ENCODE results near the gene RAI1. TPM values are rescaled to one million over a fixed set of nuclear protein-coding genes. Genes with fewer than 3 reads are reported as not detected.

RAI1 gene
- total RNA-seq, 2 experiments from 2014 or later, result 25.0 to 25.5 TPM

DNA sequence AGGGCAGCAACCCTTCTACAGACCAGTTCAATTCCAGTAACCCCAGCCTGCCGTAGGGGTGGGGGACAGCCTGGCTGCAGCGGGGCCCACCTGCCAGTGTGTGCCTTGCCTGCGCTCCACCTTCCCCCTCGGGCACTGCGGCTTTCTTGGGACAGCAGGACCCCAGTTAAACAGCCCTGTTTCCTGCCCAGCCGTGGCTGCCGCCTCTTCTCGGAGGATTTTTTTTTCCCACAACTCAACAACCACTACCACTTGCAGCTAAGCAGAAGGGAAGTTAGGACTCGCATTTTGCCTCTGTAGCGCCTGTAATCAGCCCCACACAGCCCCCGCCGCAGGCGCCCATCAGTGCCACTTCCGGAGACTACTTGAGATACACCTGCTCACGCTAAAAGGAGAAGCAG lies 76.1 kb downstream of the RAI1 start:
- POLR2A ChIA-PET, result interaction anchor here (0.9 to 1.9 kb wide), 10 partner anchors 9 to 215 kb away, joined by 3 to 8 read pairs (median 4); partner anchors contain the start of genes DRC3, SREBF1 and TOM1L2
- Mint-ChIP-seq H3K27me3 (no peaks in the 10 kb centered on the region), H3K36me3 (peaks cover 2% of the 10 kb centered on the region), H3K27ac (peak overlapping the region; percentile 94), H3K9me3 (no peaks in the 10 kb centered on the region), H3K4me3 (peak overlapping the region; percentile 80), H3K4me1 (peaks cover 50% of the 10 kb centered on the region)
- ATAC-seq (ENCODE audit: low read depth), result peak; percentile 74
- DNase-seq, result peak; percentile 69

GRCh38 chr17:17757956-17758845 lies 76.9 kb downstream of the RAI1 start:
- Mint-ChIP-seq H3K9me3 (no peaks in the 10 kb centered on the region), H3K4me3 (peak overlapping the region; percentile 80), H3K27me3 (no peaks in the 10 kb centered on the region), H3K27ac (peak overlapping the region; percentile 94), H3K4me1 (peaks cover 47% of the 10 kb centered on the region), H3K36me3 (peaks cover 2% of the 10 kb centered on the region)
- ATAC-seq (ENCODE audit: low read depth) (no peak), DNase-seq (no peak)
- POLR2A ChIA-PET, result interaction anchor here (0.9 to 1.9 kb wide), 8 partner anchors 9 to 214 kb away, joined by 3 to 8 read pairs (median 4); partner anchors contain the start of genes DRC3, SREBF1 and TOM1L2

GRCh38 chr17:17758941-17759563 lies 77.8 kb downstream of the RAI1 start:
- ATAC-seq (ENCODE audit: low read depth), result no peak
- Mint-ChIP-seq H3K4me3 (no peak overlapping the region), H3K27ac (no peak overlapping the region), H3K36me3 (peaks cover 2% of the 10 kb centered on the region), H3K9me3 (no peaks in the 10 kb centered on the region), H3K27me3 (no peaks in the 10 kb centered on the region), H3K4me1 (peaks cover 47% of the 10 kb centered on the region)
- no peak for DNase-seq
- POLR2A ChIA-PET, result interaction anchor here (1.4 kb wide), 1 partner anchor 34 kb away, joined by 4 read pairs; no protein-coding TSS in a partner anchor

DNA sequence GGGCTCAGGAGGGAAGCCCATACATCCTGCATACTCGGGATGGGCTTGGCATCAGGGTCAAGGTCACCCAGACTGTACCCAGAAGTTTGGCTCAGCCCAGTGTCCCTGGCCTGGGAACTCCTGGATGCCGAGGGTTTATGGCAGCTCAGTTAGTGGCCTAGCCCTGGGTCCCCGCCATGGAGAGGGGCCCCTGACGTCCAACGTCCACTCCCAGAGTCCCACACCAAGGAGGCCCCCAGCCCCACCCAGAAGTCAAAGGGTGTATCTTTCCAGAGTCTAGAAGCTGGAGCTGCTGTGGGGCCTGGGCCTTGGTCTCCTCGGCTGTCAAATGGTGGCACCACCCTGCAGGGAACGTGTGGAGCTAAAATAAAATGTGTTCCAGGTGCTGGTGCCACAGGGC lies 79.1 kb downstream of the RAI1 start:
- POLR2A ChIA-PET, result interaction anchor here (1.4 kb wide), 1 partner anchor 20 kb away, joined by 3 read pairs; no protein-coding TSS in a partner anchor
- ATAC-seq (ENCODE audit: low read depth) (no peak), DNase-seq (no peak)
- H3K27me3 Mint-ChIP-seq, result no peaks in the 10 kb centered on the region
- no peak overlapping the region for H3K4me3 Mint-ChIP-seq
- peaks cover 3% of the 10 kb centered on the region for H3K36me3 Mint-ChIP-seq
- no peak overlapping the region for H3K27ac Mint-ChIP-seq
- H3K4me1 Mint-ChIP-seq, result peaks cover 49% of the 10 kb centered on the region
- no peaks in the 10 kb centered on the region for H3K9me3 Mint-ChIP-seq

- no peaks in the 10 kb centered on the region for H3K9me3 Mint-ChIP-seq
- H3K36me3 Mint-ChIP-seq, result peaks cover 3% of the 10 kb centered on the region
- peaks cover 51% of the 10 kb centered on the region for H3K4me1 Mint-ChIP-seq
- H3K27ac Mint-ChIP-seq, result no peak overlapping the region
- no peak overlapping the region for H3K4me3 Mint-ChIP-seq
- ATAC-seq (ENCODE audit: low read depth) (no peak), DNase-seq (no peak)
- POLR2A ChIA-PET, result interaction anchor here (0.6 to 1.4 kb wide), 2 partner anchors 21 to 59 kb away, joined by 3 to 4 read pairs; no protein-coding TSS in a partner anchor
- no peaks in the 10 kb centered on the region for H3K27me3 Mint-ChIP-seq
Observed at GRCh38 chr17:17760872-17761550, 79.8 kb downstream of the RAI1 start.

GRCh38 chr17:17761894-17762743 lies 80.9 kb downstream of the RAI1 start:
- H3K4me1 Mint-ChIP-seq, result peaks cover 51% of the 10 kb centered on the region
- H3K27me3 Mint-ChIP-seq, result no peaks in the 10 kb centered on the region
- POLR2A ChIA-PET, result interaction anchor here (0.9 to 1.0 kb wide), 2 partner anchors 9 to 22 kb away, joined by 3 read pairs; no protein-coding TSS in a partner anchor
- H3K9me3 Mint-ChIP-seq, result no peaks in the 10 kb centered on the region
- H3K36me3 Mint-ChIP-seq, result peaks cover 3% of the 10 kb centered on the region
- no peak overlapping the region for H3K27ac Mint-ChIP-seq
- DNase-seq (no peak), ATAC-seq (ENCODE audit: low read depth) (no peak)
- H3K4me3 Mint-ChIP-seq, result no peak overlapping the region

- Mint-ChIP-seq H3K27me3 (no peaks in the 10 kb centered on the region), H3K36me3 (peaks cover 3% of the 10 kb centered on the region), H3K4me3 (no peak overlapping the region), H3K9me3 (no peaks in the 10 kb centered on the region), H3K4me1 (peaks cover 46% of the 10 kb centered on the region), H3K27ac (no peak overlapping the region)
- POLR2A ChIA-PET, result interaction anchor here (0.7 to 2.0 kb wide), 5 partner anchors 8 to 74 kb away, joined by 3 to 8 read pairs (median 3); no protein-coding TSS in a partner anchor
- ATAC-seq (ENCODE audit: low read depth), result no peak
- no peak for DNase-seq
Observed at GRCh38 chr17:17762744-17763105, 81.5 kb downstream of the RAI1 start.

DNA sequence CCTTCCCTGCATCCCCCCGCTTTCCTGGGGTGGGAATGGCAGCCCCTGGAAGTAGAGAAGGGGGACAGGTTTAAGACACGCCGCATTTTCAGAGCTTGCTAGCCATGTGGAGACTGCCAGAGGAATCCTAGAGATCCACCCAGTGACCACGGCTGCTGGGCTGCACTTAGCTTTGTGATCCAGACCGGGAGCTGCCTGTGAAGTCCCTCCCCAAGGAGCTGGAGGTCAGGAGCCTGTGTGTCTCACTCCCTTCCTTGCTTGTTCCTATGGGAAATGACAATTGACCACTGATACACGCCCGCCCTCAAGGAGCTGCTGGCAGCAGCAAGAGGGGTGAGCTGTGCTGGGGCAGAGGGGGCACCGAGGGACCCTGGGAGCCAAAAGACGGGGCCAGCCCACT lies 81.9 kb downstream of the RAI1 start:
- H3K36me3 Mint-ChIP-seq, result peaks cover 3% of the 10 kb centered on the region
- DNase-seq, result no peak
- H3K27me3 Mint-ChIP-seq, result no peaks in the 10 kb centered on the region
- H3K9me3 Mint-ChIP-seq, result no peaks in the 10 kb centered on the region
- peaks cover 43% of the 10 kb centered on the region for H3K4me1 Mint-ChIP-seq
- H3K27ac Mint-ChIP-seq, result peak overlapping the region; percentile 20
- POLR2A ChIA-PET, result interaction anchor here (0.7 to 2.0 kb wide), 4 partner anchors 8 to 73 kb away, joined by 3 to 8 read pairs (median 3); no protein-coding TSS in a partner anchor
- ATAC-seq (ENCODE audit: low read depth), result no peak
- no peak overlapping the region for H3K4me3 Mint-ChIP-seq

DNA sequence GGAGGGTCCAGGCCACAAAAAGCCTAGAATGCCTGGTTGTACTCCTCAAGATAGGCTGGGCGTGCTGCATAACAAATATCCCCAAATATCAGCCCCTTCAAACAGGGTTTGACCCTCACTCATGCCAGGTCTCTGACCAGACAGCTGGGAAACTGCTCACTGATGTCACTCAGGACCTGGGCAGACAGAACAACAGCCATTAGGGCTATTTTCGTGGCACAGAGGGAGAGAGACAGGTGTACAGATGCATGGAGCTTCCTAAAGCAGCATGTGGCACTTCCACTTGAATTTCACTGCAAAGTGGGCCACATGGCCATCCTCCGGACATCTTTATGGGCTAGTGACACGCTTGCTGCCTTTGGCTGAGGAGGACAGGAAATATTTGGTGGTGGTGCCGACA lies 82.5 kb downstream of the RAI1 start:
- H3K9me3 Mint-ChIP-seq, result no peaks in the 10 kb centered on the region
- no peak for ATAC-seq (ENCODE audit: low read depth)
- POLR2A ChIA-PET, result interaction anchor here (0.8 to 2.0 kb wide), 3 partner anchors 14 to 73 kb away, joined by 3 to 8 read pairs (median 3); no protein-coding TSS in a partner anchor
- peak overlapping the region; percentile 31 for H3K27ac Mint-ChIP-seq
- H3K4me1 Mint-ChIP-seq, result peaks cover 39% of the 10 kb centered on the region
- no peak for DNase-seq
- H3K4me3 Mint-ChIP-seq, result peak overlapping the region; percentile 6
- H3K27me3 Mint-ChIP-seq, result no peaks in the 10 kb centered on the region
- H3K36me3 Mint-ChIP-seq, result peaks cover 3% of the 10 kb centered on the region

GRCh38 chr17:17765359-17766076 lies 84.3 kb downstream of the RAI1 start:
- Mint-ChIP-seq H3K4me3 (no peak overlapping the region), H3K9me3 (no peaks in the 10 kb centered on the region), H3K36me3 (peaks cover 3% of the 10 kb centered on the region), H3K27ac (peak overlapping the region; percentile 30), H3K27me3 (no peaks in the 10 kb centered on the region), H3K4me1 (peaks cover 37% of the 10 kb centered on the region)
- ATAC-seq (ENCODE audit: low read depth) (no peak), DNase-seq (no peak)
- POLR2A ChIA-PET, result no interaction called here

GRCh38 chr17:17766077-17766743 lies 85.0 kb downstream of the RAI1 start:
- Mint-ChIP-seq H3K9me3 (no peaks in the 10 kb centered on the region), H3K27me3 (no peaks in the 10 kb centered on the region), H3K4me1 (peaks cover 39% of the 10 kb centered on the region), H3K36me3 (peaks cover 3% of the 10 kb centered on the region), H3K27ac (peak overlapping the region; percentile 86), H3K4me3 (peak overlapping the region; percentile 32)
- DNase-seq, result no peak
- ATAC-seq (ENCODE audit: low read depth), result peak; percentile 58
- POLR2A ChIA-PET, result interaction anchor here (0.6 to 1.2 kb wide), 2 partner anchors 9 to 270 kb away, joined by 4 to 5 read pairs; partner anchors contain the start of gene RASD1
